Measurements from ENCODE around the gene TANC1. TPM values are rescaled to one million over a fixed set of nuclear protein-coding genes. Genes with fewer than 3 reads are reported as not detected.

Gene TANC1
- total RNA-seq, 1 experiment from 2014 or later, result 2.5 TPM

GRCh38 chr2:159140070-159140769, 171.8 kb downstream of the TANC1 start:
- H3K9me3 Mint-ChIP-seq, result no peaks in the 10 kb centered on the region
- no peaks in the 10 kb centered on the region for H3K27me3 ChIP-seq (ENCODE audit: insufficient read depth, low read length)
- H3K4me3 Mint-ChIP-seq, result no peak overlapping the region
- no peak overlapping the region for H3K14ac ChIP-seq (ENCODE audit: insufficient read depth, low read length)
- no peaks in the 10 kb centered on the region for H3K27me3 Mint-ChIP-seq (ENCODE audit: low read depth)
- H3K4me1 ChIP-seq (ENCODE audit: insufficient read depth, low read length), result no peaks in the 10 kb centered on the region
- no peak for TF ChIP-seq CTCF (conservative IDR thresholded peaks at IDR 0.05)
- H2BK5ac ChIP-seq (ENCODE audit: insufficient read length, low read length), result no peak overlapping the region
- no peak overlapping the region for H4K91ac ChIP-seq (ENCODE audit: insufficient read length, low read depth, low read length)
- no peak overlapping the region for H2AK5ac ChIP-seq (ENCODE audit: insufficient read length, low read length)
- H4K20me1 ChIP-seq (ENCODE audit: control insufficient read depth, insufficient read depth, insufficient read length), result no peaks in the 10 kb centered on the region
- H3K23me2 ChIP-seq (ENCODE audit: insufficient read length, low read depth, low read length, poor library complexity, severe bottlenecking), result no peaks in the 10 kb centered on the region
- no peak overlapping the region for H3K4me2 ChIP-seq (ENCODE audit: insufficient read depth, insufficient read length, low read length)
- H3K4me1 Mint-ChIP-seq, result peaks cover 5 to 11% of the 10 kb centered on the region in 2 experiments
- no peaks in the 10 kb centered on the region for H3K36me3 Mint-ChIP-seq (ENCODE audit: insufficient read depth in 1 of 3, low read depth in 3 of 3)
- DNase-seq, result no peak
- H3K23ac ChIP-seq (ENCODE audit: insufficient read length, low read depth, low read length), result no peak overlapping the region
- no peaks in the 10 kb centered on the region for H3K79me2 ChIP-seq (ENCODE audit: insufficient read depth, low read length)
- no peak overlapping the region for H4K8ac ChIP-seq (replicated peaks; ENCODE audit: insufficient read length, low read depth, low read length)
- no peak overlapping the region for H3K27ac ChIP-seq (ENCODE audit: insufficient read length, low read depth, low read length)
- H2AFZ ChIP-seq (ENCODE audit: low read length), result no peak overlapping the region
- H3K9ac ChIP-seq (ENCODE audit: extremely low read depth, insufficient read length, low read length), result no peak overlapping the region
- no CpG with 5 or more reads among the region's 2 CpGs for WGBS (ENCODE audit: extremely low coverage, insufficient read length, low lambda C conversion rate)
- no peak overlapping the region for H2BK120ac ChIP-seq (ENCODE audit: low read depth, low read length, poor library complexity, severe bottlenecking)
- H3K9me3 ChIP-seq (ENCODE audit: control insufficient read depth, low read depth, low read length), result no peaks in the 10 kb centered on the region
- no peaks in the 10 kb centered on the region for H3K79me1 ChIP-seq (ENCODE audit: insufficient read depth, low read depth, low read length, poor library complexity, severe bottlenecking)
- no peak overlapping the region for H4K5ac ChIP-seq (ENCODE audit: insufficient read length, low read depth, low read length)
- H3K56ac ChIP-seq (ENCODE audit: insufficient read length, low read depth, low read length), result no peak overlapping the region
- H3K27ac Mint-ChIP-seq, result no peak overlapping the region
- H3K18ac ChIP-seq (ENCODE audit: insufficient read length, low read depth, low read length), result no peak overlapping the region
- no peak overlapping the region for H3T11ph ChIP-seq (ENCODE audit: low read length)
- H2BK20ac ChIP-seq (ENCODE audit: low read depth, low read length, poor library complexity, severe bottlenecking), result no peak overlapping the region
- H2BK15ac ChIP-seq (ENCODE audit: low read depth, low read length), result no peak overlapping the region
- no peak overlapping the region for H3K4ac ChIP-seq (ENCODE audit: low read depth, low read length)
- no peak overlapping the region for H2BK12ac ChIP-seq (ENCODE audit: insufficient read length, low read depth, low read length)
